Gastroesophageal sphincter (tissue), 4 donors: ENCODE data around the gene MALT1. TPM values are rescaled to one million over a fixed set of nuclear protein-coding genes. Genes with fewer than 3 reads are reported as not detected.

Experiments
- ATAC-seq: fragments of 150-250 bp; one replicate; pipeline ENCODE4 v1.9.1; 2016; ENCODE audit warnings: mild to moderate bottlenecking, moderate library complexity
- H3K27ac ChIP-seq, 4 donors: fragments of 200-600 bp; sonication (generic) in 3 of 4; 1 replicate in 3 of 4; 2 replicates in 1 of 4; pipeline ENCODE4 v1.5.1; 2016 to 2019
- H3K27me3 ChIP-seq: fragments of 200-600 bp; sonication (generic); one replicate; pipeline ENCODE4 v1.5.1; 2019
- H3K36me3 ChIP-seq, 2 donors: fragments of 200-600 bp; sonication (generic); one replicate each; pipeline ENCODE4 v1.5.1; 2019; ENCODE audit warnings: control low read depth in 1 of 2
- H3K4me1 ChIP-seq, 3 donors: fragments of 200-600 bp; sonication (generic); 1 replicate in 2 of 3; 2 replicates in 1 of 3; pipeline ENCODE4 v1.5.1; 2016 to 2019; ENCODE audit warnings: control low read depth in 2 of 3
- H3K4me3 ChIP-seq, 2 donors: fragments of 200-600 bp; sonication (generic); one replicate each; pipeline ENCODE4 v1.5.1; 2019; ENCODE audit warnings: mild to moderate bottlenecking in 1 of 2, moderate library complexity in 1 of 2
- H3K9me3 ChIP-seq, 3 donors: fragments of 200-600 bp; sonication (generic); one replicate each; pipeline ENCODE4 v1.5.1; 2017 to 2019; ENCODE audit warnings: control low read depth in 2 of 3
- CTCF ChIP-seq, 4 experiments: fragments of 200-600 bp in 2 of 4; fragments of 450-650 bp in 2 of 4; sonication (generic) in 1 of 4; IDR thresholded peaks; one replicate each; pipeline ENCODE4 v1.5.1; 2017 to 2019; ENCODE audit warnings: antibody characterized with exemption in 4 of 4, mild to moderate bottlenecking in 2 of 4, moderate library complexity in 2 of 4
- EP300 ChIP-seq: sonication (generic); formaldehyde crosslinking; IDR thresholded peaks from one replicate; pipeline ENCODE4 v1.6.1; 2017; ENCODE audit warnings: antibody characterized with exemption, mild to moderate bottlenecking
- POLR2A ChIP-seq, 2 donors: fragments of 450-650 bp; IDR thresholded peaks; one replicate each; pipeline ENCODE4 v1.6.1; 2017; ENCODE audit warnings: antibody characterized with exemption in 2 of 2, mild to moderate bottlenecking in 2 of 2, moderate library complexity in 1 of 2
- POLR2AphosphoS5 ChIP-seq: sonication (generic); formaldehyde crosslinking; IDR thresholded peaks from one replicate; pipeline ENCODE4 v1.6.1; 2017; ENCODE audit warnings: antibody characterized with exemption
- WGBS, 2 donors: methylation state at CpG; one replicate each; pipeline ENCODE4 v1.1.5; 2018; ENCODE audit warnings: low coverage in 1 of 2; 5-methylcytosine and 5-hydroxymethylcytosine counted together
- total RNA-seq, 4 donors: library from RNA; depleted of rRNA; stranded (reverse); fragments of >200 nt; gene quantifications; one replicate each; pipeline ENCODE4 v1.1.0, GENCODE V29; 2016

MALT1 gene
- total RNA-seq, 4 donors from 2014 or later, result 19.4 to 26.6 (median 24.1) TPM

DNA sequence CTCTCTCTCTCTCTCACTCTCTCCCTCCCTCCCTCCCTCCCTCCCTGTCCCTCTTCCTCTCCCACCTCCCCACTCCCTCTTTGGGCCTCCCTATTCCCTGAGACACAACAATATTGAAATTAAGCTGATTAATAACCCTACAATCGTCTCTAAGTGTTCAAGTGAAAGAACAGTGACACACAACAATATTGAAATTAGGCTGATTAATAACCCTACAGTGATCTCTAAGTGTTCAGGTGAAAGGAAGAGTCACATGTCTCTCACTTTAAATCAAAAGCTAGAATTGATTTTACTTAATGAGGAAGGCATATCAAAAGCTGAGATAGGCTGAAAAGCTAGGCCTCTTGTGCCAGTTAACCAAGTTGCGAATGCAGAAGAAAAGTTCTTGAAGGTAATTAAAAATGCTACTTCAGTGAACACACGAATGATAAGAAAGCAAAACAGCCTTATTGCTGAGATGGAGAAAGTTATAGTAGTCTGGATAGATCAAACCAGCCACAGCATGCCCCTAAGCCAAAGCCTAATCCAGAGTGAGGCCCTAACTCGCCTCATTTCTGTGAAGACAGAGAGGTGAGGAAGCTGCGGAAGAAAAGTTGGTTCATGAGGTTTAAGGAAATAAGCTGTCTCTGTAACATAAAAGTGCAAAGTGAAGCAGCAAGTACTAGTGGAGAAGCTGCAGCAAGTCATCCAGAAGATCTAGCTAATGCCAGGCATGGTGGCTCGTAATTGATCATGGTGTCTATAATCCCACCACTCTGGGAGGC lies 21.3 kb downstream of the MALT1 start:
- H3K36me3 ChIP-seq, result peaks cover 0 to 41% of the 10 kb centered on the region in 2 donors
- no peak overlapping the region for H3K27ac ChIP-seq
- no peak for TF ChIP-seq POLR2AphosphoS5
- no peak for TF ChIP-seq POLR2A (IDR thresholded peaks at IDR 0.05)
- TF ChIP-seq CTCF (IDR thresholded peaks at IDR 0.05), result no peak
- TF ChIP-seq EP300, result no peak
- no peaks in the 10 kb centered on the region for H3K9me3 ChIP-seq
- no peak overlapping the region for H3K4me3 ChIP-seq
- WGBS, 2 donors, result 89 to 100% methylated on average over 2 to 6 of the region's 6 CpGs
- no peaks in the 10 kb centered on the region for H3K4me1 ChIP-seq
- no peak for ATAC-seq
- no peaks in the 10 kb centered on the region for H3K27me3 ChIP-seq

DNA sequence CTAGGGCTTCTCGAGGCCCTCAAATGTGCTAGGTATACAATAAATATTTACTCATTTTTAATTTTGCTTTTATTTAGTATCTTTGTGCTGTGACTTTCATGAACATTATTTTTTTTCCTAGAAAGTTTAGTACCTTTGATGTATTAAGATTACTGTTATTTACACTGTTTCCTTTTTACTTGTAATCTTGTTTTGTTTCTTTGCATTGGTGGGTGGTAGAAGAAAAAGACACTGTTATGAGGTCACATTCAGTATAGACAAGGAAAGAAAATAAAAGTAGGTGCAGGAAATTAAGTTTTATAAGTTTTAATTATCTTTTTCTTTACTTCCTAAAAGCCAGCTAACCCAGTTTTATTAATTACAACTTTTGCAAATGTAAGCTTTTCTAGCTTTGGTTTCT lies 23.0 kb downstream of the MALT1 start:
- ATAC-seq, result no peak
- no peaks in the 10 kb centered on the region for H3K27me3 ChIP-seq
- H3K4me3 ChIP-seq, result no peak overlapping the region
- H3K36me3 ChIP-seq, result peaks cover 0 to 46% of the 10 kb centered on the region in 2 donors
- no peaks in the 10 kb centered on the region for H3K9me3 ChIP-seq
- no peak overlapping the region for H3K27ac ChIP-seq
- H3K4me1 ChIP-seq, result no peaks in the 10 kb centered on the region
- TF ChIP-seq EP300, result no peak
- no peak for TF ChIP-seq POLR2AphosphoS5
- TF ChIP-seq POLR2A (IDR thresholded peaks at IDR 0.05), result no peak
- no peak for TF ChIP-seq CTCF (IDR thresholded peaks at IDR 0.05)
- 47 to 56% methylated on average over 1 of the region's 1 CpG for WGBS, 2 donors

DNA sequence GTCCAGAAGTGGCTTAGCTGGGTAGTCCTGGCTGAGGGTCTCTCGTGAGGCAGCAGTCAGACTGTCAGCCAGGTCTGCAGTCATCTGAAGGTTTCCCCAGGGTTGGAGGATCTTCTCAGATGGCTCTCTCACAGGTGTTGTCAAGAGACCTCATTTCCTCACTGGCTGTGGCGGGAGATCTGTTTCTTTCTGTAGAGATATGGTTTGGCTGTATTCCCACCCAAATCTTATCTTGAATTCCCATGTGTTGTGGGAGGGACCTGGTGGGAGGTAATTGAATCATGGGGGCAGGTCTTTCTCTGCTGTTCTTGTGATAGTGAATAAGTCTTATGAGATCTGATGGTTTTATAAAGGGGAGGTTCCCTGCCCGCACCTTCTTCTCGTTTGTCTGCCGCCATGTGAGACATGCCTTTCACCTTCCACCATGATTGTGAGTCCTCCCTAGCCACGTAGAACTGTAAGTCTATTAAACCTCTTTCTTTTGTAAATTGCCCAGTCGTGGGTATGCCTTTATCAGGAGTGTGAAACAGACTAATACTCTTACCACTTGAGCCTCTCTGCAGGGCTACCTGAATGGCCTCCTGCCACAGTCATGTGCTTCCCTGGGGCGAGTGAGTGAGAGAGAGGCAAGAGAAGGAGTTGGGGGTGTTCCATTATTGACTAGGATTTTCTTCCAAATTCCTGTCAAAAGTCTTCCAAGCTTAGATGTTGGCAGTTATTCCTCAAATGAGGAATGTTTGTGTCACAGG lies 23.6 kb downstream of the MALT1 start:
- TF ChIP-seq CTCF (IDR thresholded peaks at IDR 0.05) (no peak), POLR2A (IDR thresholded peaks at IDR 0.05) (no peak), POLR2AphosphoS5 (no peak), EP300 (no peak)
- peaks cover 0 to 39% of the 10 kb centered on the region in 2 donors for H3K36me3 ChIP-seq
- ATAC-seq, result no peak
- no peak overlapping the region for H3K4me3 ChIP-seq
- H3K27me3 ChIP-seq, result no peaks in the 10 kb centered on the region
- 76 to 90% methylated on average over 6 of the region's 8 CpGs for WGBS, 2 donors
- no peak overlapping the region for H3K27ac ChIP-seq
- H3K9me3 ChIP-seq, result no peaks in the 10 kb centered on the region
- H3K4me1 ChIP-seq, result no peaks in the 10 kb centered on the region

GRCh38 chr18:58695772-58696171 lies 24.5 kb downstream of the MALT1 start:
- no peak overlapping the region for H3K4me3 ChIP-seq
- TF ChIP-seq EP300 (no peak), CTCF (IDR thresholded peaks at IDR 0.05) (no peak), POLR2A (IDR thresholded peaks at IDR 0.05) (no peak), POLR2AphosphoS5 (no peak)
- WGBS, 2 donors, result 91 to 98% methylated on average over 5 of the region's 5 CpGs
- H3K36me3 ChIP-seq, result peaks cover 0 to 39% of the 10 kb centered on the region in 2 donors
- H3K27ac ChIP-seq, result no peak overlapping the region
- H3K27me3 ChIP-seq, result no peaks in the 10 kb centered on the region
- H3K9me3 ChIP-seq, result no peaks in the 10 kb centered on the region
- no peak for ATAC-seq
- no peaks in the 10 kb centered on the region for H3K4me1 ChIP-seq

- TF ChIP-seq CTCF (IDR thresholded peaks at IDR 0.05), result no peak
- TF ChIP-seq POLR2A (IDR thresholded peaks at IDR 0.05), result no peak
- TF ChIP-seq POLR2AphosphoS5, result no peak
- no peak for TF ChIP-seq EP300
- H3K9me3 ChIP-seq, result no peaks in the 10 kb centered on the region
- no peak overlapping the region for H3K27ac ChIP-seq
- H3K4me3 ChIP-seq, result no peak overlapping the region
- WGBS, 2 donors, result 80% methylated on average over 4 of the region's 4 CpGs
- ATAC-seq, result no peak
- H3K27me3 ChIP-seq, result no peaks in the 10 kb centered on the region
- H3K4me1 ChIP-seq, result no peaks in the 10 kb centered on the region
- peaks cover 0 to 47% of the 10 kb centered on the region in 2 donors for H3K36me3 ChIP-seq
Measured at GRCh38 chr18:58697146-58697545, 25.9 kb downstream of the MALT1 start.
